GM18526 (cell line): Measurements from ENCODE around the gene RNF151.

Experiments used
- POLR2A ChIP-seq: IDR thresholded peaks from 3 replicates; pipeline ENCODE4 v1.6.1; 2011; ENCODE audit not compliant: insufficient read length; ENCODE audit errors: extremely low read depth

RNF151 gene

DNA sequence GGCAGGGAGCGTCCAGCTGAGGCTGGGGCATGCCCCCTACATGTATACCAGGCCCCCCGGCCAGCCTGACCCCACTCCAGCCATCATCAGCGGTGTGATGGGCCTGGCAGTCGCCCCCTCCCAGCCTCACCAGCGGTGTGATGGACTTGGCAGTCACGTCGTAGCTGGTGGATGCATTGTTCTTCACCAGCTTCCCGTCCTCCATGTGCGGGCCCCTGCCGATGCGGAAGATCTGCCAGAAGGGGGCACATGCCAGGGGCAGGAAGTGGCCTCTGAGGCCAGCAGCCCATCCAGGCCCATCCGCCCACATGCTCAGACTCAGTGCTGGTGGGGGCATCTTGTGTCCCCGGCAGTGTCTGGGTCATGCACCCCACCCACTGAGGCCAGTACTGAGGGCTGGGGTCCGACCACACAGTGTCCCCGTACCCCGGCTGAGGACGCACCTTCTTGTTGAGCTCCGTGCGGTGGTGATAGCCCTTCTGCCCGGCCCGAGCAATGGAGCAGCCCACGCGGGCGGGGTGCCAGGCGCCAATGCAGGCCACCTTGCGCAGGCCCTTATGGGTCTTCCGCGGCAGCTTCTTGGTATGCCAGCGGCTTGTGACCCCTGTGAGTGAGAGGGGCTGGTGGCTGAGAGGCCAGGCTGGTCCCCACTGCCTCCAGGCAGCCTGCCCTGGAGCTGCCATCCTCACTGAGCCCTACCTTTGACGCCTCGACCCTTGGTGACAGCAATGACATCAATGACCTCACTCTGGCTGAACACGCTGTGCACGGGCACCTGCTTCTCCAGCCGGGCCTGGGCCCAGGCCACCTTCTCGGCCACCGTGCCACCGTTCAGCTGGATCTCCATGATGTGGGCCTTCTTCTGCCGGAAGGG lies 19.9 kb upstream of the RNF151 start:
- TF ChIP-seq POLR2A, result no peak

- no peak for TF ChIP-seq POLR2A
These were observed 19.3 kb upstream of the RNF151 start for GRCh38 chr16:1947369-1947670.

DNA sequence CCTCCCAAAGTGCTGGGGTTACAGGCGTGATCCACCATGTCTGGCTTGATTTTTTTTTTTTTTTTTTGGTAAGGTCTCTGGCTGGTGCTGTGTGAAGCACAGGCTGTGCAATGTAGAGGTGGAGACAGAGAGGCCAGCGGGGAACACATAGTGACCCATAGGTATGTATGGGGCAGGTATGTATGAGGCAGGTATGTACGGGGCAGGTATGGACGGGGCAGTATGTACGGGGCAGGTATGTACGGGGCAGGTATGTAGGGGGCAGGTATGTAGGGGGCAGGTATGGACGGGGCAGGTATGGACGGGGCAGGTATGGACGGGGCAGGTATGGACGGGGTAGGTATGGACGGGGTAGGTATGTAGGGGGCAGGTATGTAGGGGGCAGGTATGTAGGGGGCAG lies 17.1 kb upstream of the RNF151 start:
- no peak for TF ChIP-seq POLR2A

GRCh38 chr16:1950047-1950446 lies 16.6 kb upstream of the RNF151 start:
- no peak for TF ChIP-seq POLR2A

GRCh38 chr16:1950559-1950958 lies 16.1 kb upstream of the RNF151 start:
- TF ChIP-seq POLR2A, result no peak

DNA sequence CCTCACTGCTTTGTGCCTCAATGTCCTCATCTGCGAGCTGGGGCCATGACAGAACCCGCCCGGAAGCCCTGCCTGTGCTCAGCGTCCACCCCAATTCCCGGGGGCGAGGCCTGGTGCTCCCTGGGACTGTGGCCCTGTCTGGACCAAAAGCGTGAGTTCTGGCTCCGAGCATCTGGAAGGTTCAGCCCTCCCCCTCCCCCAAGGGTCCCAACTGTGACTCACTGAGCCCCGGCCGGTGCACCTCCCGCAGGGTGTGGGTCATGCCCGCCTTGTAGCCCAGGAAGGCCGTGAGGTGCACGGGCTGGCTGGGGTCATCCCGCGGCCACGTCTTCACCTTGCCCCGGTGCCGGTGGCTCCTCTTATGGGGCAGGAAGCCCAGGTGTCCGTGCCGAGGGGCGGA lies 12.9 kb upstream of the RNF151 start:
- no peak for TF ChIP-seq POLR2A

DNA sequence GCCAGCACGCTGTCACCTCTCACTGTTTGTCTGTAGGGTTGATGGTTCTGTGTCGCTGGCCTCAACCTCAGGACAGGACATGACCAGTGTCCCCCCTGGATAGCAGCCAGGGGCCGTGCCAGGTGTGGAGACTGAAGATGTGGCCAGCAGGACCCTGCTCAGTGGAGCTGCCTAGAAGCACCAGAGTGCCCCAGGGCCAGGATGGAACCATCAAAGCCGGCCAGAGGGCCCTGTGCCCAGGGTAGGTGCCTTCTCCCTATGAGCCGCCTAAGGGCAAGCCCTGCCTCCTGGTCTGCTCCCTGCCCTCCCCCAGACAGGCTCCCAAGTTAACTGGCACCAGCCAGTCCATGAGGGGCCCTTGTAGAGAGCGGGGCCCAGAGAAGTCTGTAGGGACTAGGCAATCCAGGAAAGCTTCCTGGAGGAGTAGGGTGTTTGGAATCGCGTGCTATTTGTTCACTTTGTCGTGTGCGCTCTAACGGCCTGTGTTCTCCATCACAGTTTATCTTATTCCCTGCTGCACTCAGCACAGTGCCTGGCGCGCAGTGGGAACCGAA lies 7.9 kb upstream of the RNF151 start:
- no peak for TF ChIP-seq POLR2A

DNA sequence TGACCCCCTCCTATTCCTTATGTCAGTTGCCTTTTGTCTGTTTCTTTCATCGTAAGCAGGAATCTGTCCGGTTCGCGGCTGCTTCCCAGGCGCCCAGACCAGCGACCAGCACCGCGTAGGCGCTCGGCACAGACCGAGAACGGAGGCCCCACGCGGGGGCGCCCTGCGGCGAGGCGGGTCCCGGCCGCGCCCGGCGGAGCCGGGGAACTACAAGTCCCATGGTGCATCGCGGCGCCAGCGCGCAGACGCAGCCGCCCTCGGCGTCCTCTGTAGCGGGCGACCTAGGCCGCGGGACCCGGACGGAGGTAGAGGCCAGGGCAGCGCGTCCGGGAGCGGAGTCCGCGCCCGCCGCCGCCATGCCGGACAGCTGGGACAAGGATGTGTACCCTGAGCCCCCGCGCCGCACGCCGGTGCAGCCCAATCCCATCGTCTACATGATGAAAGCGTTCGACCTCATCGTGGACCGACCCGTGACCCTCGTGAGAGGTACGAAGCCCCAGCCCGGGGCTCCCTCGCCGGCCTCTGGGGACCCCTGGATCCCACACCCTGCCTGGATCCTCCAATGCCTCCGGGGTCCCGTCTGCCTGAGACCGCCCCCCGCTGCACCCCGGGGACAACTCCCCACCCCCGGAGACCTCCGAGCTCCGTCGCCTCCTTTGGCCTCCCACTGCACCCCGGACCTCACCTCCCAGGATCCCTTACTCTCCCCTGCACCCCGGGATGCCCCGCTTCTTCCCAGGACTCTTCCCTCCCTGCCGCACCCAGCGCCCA lies 7.2 kb upstream of the RNF151 start, which contains the start of gene NDUFB10:
Gene NDUFB10 (plus strand): TSS at position 270 of the 771 bp plus-strand sequence. CDS start 87 bp downstream, at position 357.
- peak; percentile 81 for TF ChIP-seq POLR2A

DNA sequence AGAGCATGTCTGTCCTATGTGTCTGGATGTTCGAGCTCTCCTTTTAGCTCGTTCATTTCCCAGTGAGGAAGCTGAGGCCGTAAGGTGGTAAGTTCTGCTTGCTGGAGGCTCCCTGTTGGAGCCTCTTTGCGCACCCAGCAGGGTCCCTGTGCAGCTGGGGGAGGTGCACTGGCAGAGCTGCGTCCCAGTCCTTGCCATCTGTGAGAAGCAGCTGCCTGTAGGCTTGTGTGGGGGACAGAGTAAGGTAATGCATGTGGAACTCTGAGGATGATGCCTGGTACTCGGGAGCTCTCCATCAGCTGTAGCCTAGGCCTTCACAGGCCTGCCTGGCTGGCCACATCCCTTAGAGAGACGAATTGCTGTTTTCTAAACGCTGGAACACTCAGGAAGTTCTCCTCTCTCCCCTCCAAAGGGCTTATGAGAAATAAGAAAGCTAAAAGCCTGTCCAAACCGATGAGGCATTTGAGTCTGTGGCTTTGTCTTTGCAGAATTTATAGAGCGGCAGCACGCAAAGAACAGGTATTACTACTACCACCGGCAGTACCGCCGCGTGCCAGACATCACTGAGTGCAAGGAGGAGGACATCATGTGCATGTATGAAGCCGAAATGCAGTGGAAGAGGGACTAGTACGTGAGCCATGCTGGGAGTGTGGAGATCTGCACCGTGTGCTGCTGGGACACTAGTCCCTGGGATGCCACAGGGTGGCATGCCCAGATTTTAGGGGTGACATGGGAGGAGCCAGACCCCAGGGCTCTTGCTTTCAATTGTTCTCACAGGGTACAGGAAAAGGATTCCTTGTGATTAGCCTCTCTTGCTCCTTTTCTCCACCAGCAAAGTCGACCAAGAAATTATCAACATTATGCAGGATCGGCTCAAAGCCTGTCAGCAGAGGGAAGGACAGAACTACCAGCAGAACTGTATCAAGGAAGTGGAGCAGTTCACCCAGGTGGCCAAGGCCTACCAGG lies 5.7 kb upstream of the RNF151 start:
- TF ChIP-seq POLR2A, result peak; percentile 61

DNA sequence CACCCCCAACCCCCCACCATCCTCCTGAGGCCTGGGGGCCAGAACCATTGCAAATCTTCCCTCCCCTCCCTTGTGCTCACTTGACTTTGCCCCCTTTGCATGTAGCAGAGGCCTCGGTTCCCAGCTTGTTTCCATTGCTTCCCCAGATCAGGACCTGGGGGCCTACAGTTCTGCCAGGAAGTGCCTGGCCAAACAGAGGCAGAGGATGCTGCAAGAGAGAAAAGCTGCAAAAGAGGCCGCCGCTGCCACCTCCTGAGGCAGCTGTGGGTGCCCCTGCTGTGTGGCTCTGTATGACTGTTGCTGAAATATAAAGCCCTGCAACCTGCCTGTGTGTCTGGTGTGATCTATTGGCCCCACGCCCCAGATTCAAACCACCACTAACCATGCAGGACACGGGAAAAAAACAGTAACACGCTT lies 5.0 kb upstream of the RNF151 start:
- no peak for TF ChIP-seq POLR2A

DNA sequence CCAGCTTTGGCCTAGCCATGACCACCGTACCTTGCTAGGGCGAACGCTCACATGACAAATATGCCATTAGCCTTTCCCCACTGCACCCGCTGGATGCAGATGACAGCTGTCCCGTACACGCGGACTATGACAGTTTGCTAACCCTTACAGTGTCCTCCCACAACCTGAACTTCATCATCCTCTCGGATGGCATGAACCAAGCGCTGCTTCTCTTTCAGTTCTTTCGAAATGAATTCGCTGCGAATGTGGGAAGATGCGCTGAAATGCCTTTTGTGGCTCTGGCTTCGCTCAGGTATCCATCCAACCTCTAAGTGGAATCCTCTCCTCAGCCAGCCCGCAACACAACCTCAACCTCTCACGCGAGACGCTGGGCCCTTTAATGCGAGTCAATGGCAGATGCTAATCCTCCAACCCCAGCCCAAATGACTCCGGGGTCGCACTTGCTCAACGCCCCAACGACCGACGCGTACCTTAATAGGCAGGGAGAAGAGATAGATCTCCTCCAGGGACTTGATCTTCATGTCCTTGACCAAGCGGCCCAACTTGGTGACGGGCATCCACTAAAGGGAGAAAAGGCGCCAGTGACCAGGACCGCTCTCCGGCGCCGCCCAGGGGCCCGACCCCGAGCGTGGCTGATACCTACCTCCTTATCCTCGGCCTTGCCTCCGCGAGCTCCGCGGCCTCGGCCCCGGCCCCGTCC lies 2.7 kb upstream of the RNF151 start:
- peak; percentile 25 for TF ChIP-seq POLR2A

- TF ChIP-seq POLR2A, result peak; percentile 100
These were observed 1.9 kb upstream of the RNF151 start, which contains the start of gene RPS2 for GRCh38 chr16:1964506-1965395. Gene RPS2, minus strand, starts transcription at chr16:1964826. Its CDS starts 201 bp downstream, at chr16:1964625.

DNA sequence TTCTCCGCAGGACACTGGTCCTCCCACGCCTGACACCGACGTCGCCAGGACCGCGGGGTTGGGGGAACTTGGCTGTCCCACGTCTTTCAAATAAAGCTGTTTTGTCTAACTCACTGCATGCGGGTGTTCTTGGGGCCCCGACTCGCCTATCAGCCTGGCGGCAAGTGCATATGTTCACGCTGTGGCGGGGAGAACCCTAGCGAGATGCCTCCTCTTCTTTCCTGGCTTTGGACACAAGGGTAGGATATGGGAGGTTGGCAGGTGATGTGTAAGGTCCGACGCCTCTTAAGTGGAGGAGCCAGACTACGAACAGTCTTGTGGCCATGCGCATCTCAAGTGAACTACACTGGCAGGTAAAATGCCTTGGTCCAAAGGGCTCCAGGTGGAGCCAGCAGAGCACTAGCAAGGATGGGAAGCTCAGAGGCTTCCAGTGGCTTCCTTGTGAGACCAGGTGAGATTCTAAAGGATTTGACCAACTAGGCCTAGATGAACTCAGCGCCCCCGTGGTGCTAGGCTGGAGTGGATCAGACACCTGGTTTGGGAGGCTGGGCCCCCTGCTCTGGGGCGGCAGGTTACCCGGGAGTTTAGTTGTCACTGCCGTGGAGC lies 1.2 kb upstream of the RNF151 start:
- no peak for TF ChIP-seq POLR2A
